PC-3 (cell line): ENCODE measurements around the gene MOB2. TPM values are rescaled to one million over a fixed set of nuclear protein-coding genes. Genes with fewer than 3 reads are reported as not detected.
"Not testable (repeated sequence)": the region's sequence is repeated elsewhere in the genome, so short reads cannot be mapped to it uniquely, and the experiment has no call there.

ENCODE experiments used
- ATAC-seq: fragments of 200-7000 bp; cut with Tn5 transposase; 2 replicates; pipeline ENCODE4 v1.9.1; 2020; ENCODE audit warnings: mild to moderate bottlenecking, moderate library complexity
- BruUV-seq: library from RNA; stranded (reverse); fragments of 400-500 nt; replicated peaks from 2 replicates; lab custom pipeline; 2021; lab: Mats Ljungman, UMichigan
- CTCF ChIA-PET: fragments of 300-600 bp; sonication (Branson Sonifier 250); formaldehyde crosslinking; loops from one replicate; lab custom pipeline; 2022; ENCODE audit warnings: antibody characterized with exemption; lab: Charles Lee
- POLR2A ChIA-PET: fragments of 300-600 bp; sonication (Branson Sonifier 250); formaldehyde crosslinking; loops from one replicate; lab custom pipeline; 2022; ENCODE audit warnings: antibody characterized with exemption; ENCODE audit not compliant: unreplicated experiment; lab: Charles Lee
- DNase-seq: peaks from one replicate; pipeline ENCODE4 v3.0.0-alpha.2; 2015
- H2AFZ ChIP-seq: fragments of 300-600 bp; sonication (generic); 2 replicates; pipeline ENCODE4 v1.6.0; 2016; ENCODE audit warnings: antibody characterized with exemption, low read length
- H3F3A ChIP-seq: fragments of 300-600 bp; sonication (generic); one replicate; pipeline ENCODE4 v1.6.0; 2017; ENCODE audit warnings: antibody characterized with exemption, low read length, control low read depth, mild to moderate bottlenecking; ENCODE audit not compliant: unreplicated experiment
- H3K27ac ChIP-seq: fragments of 300-600 bp; sonication (generic); 2 replicates; pipeline ENCODE4 v1.5.1; 2016; ENCODE audit warnings: mild to moderate bottlenecking, low read length
- H3K27me3 ChIP-seq: fragments of 300-600 bp; sonication (generic); 2 replicates; pipeline ENCODE4 v1.6.1; 2016; ENCODE audit warnings: low read length, mixed read lengths
- H3K36me3 ChIP-seq: fragments of 300-600 bp; sonication (generic); 2 replicates; pipeline ENCODE4 v1.6.1; 2016; ENCODE audit warnings: low read depth, mixed run types, low read length, mixed read lengths
- H3K4me1 ChIP-seq: fragments of 300-600 bp; sonication (generic); 2 replicates; pipeline ENCODE4 v1.5.1; 2016; ENCODE audit warnings: low read length; ENCODE audit not compliant: insufficient read depth
- H3K4me2 ChIP-seq: fragments of 300-600 bp; sonication (generic); 2 replicates; pipeline ENCODE4 v1.6.0; 2016; ENCODE audit warnings: low read length
- H3K4me3 ChIP-seq: fragments of 300-600 bp; sonication (generic); 2 replicates; pipeline ENCODE4 v1.5.1; 2016; ENCODE audit warnings: mild to moderate bottlenecking, low read length, mixed read lengths
- H3K79me2 ChIP-seq: fragments of 300-600 bp; sonication (generic); 2 replicates; pipeline ENCODE4 v1.6.1; 2017; ENCODE audit warnings: low read length, mixed read lengths
- H3K9ac ChIP-seq: fragments of 300-600 bp; sonication (generic); 2 replicates; pipeline ENCODE4 v1.6.0; 2016; ENCODE audit warnings: mild to moderate bottlenecking, low read length
- H3K9me2 ChIP-seq: fragments of 300-600 bp; sonication (generic); replicated peaks from 2 replicates; pipeline ENCODE4 v1.6.1; 2016; ENCODE audit warnings: mixed run types, low read length, mixed read lengths
- H3K9me3 ChIP-seq: fragments of 300-600 bp; sonication (generic); 2 replicates; pipeline ENCODE4 v1.6.1; 2016; ENCODE audit warnings: low read length, mixed read lengths
- H4K20me1 ChIP-seq: fragments of 300-600 bp; sonication (generic); 2 replicates; pipeline ENCODE4 v1.6.1; 2016; ENCODE audit warnings: low read length, mixed read lengths
- EZH2 ChIP-seq: fragments of 300-600 bp; sonication (generic); IDR thresholded peaks from one replicate; pipeline ENCODE4 v1.6.1; 2017; ENCODE audit warnings: antibody characterized with exemption, mild to moderate bottlenecking, low read length; ENCODE audit not compliant: unreplicated experiment
- EZH2phosphoT487 ChIP-seq: fragments of 300-600 bp; sonication (generic); IDR thresholded peaks from 2 replicates; pipeline ENCODE4 v1.6.1; 2018; ENCODE audit warnings: mild to moderate bottlenecking, antibody characterized with exemption, low read length, borderline replicate concordance
- intact Hi-C: fragments of 100-400 bp; cut with micrococcal nuclease; formaldehyde crosslinking; loops from 2 replicates; pipeline ENCODE4 v1.9.0; 2023
- total RNA-seq: library from RNA; depleted of rRNA; stranded (reverse); fragments of >200 nt; gene quantifications from 2 replicates; pipeline ENCODE4 v1.2.3, GENCODE V29; 2014
- TF ChIP-seq, protein P1 (sequence below): fragments of 300-600 bp; sonication (generic); conservative IDR thresholded peaks from 2 replicates; pipeline ENCODE4 v1.5.1; 2017; ENCODE audit warnings: antibody characterized with exemption, low read depth, mild to moderate bottlenecking, low read length

Gene MOB2
- total RNA-seq, 1 experiment from 2014 or later = 31.0 TPM

DNA sequence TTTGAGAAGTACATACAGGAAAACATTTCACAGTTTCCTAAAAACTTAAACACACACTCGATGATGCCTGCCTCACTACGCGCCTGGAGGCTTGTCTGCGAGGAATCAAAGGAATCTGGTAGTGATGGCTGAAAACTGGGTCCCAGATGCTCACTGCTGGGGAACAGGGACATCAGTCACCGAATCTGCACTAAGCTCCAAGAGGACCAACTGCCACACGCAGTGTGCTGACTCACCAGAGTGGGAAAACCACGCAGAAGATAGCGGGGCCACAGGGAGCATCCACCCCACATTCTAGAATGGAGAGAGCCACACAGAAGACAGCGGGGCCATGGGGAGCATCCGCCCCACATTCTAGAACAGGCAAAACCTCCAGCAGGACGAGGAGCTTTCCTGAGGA, 24.3 kb upstream of the MOB2 start:
- TF ChIP-seq, protein P1, sequence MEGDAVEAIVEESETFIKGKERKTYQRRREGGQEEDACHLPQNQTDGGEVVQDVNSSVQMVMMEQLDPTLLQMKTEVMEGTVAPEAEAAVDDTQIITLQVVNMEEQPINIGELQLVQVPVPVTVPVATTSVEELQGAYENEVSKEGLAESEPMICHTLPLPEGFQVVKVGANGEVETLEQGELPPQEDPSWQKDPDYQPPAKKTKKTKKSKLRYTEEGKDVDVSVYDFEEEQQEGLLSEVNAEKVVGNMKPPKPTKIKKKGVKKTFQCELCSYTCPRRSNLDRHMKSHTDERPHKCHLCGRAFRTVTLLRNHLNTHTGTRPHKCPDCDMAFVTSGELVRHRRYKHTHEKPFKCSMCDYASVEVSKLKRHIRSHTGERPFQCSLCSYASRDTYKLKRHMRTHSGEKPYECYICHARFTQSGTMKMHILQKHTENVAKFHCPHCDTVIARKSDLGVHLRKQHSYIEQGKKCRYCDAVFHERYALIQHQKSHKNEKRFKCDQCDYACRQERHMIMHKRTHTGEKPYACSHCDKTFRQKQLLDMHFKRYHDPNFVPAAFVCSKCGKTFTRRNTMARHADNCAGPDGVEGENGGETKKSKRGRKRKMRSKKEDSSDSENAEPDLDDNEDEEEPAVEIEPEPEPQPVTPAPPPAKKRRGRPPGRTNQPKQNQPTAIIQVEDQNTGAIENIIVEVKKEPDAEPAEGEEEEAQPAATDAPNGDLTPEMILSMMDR = no peak
- TF ChIP-seq EZH2 = no peak
- TF ChIP-seq EZH2phosphoT487 = no peak
- no TSS peak for BruUV-seq
- ChIA-PET CTCF (no interaction called here), POLR2A (no interaction called here)
- H3K4me2 ChIP-seq = no peak overlapping the region
- H3K9me2 ChIP-seq = no peaks in the 10 kb centered on the region
- no peaks in the 10 kb centered on the region for H3K36me3 ChIP-seq
- H3K4me3 ChIP-seq = no peak overlapping the region
- H3K9me3 ChIP-seq = no peaks in the 10 kb centered on the region
- peaks cover 3% of the 10 kb centered on the region; the same call in 1 of the 2 replicates for H3K4me1 ChIP-seq
- no peaks in the 10 kb centered on the region for H3K27me3 ChIP-seq
- no peak overlapping the region for H2AFZ ChIP-seq
- no peaks in the 10 kb centered on the region for H3F3A ChIP-seq
- peaks cover 30% of the 10 kb centered on the region; the same call in 1 of the 2 replicates for H4K20me1 ChIP-seq
- H3K9ac ChIP-seq = no peak overlapping the region
- DNase-seq = no peak
- ATAC-seq = no peak
- peaks cover 59% of the 10 kb centered on the region for H3K79me2 ChIP-seq
- intact Hi-C loops = loop anchor here (10.0 kb wide), 1 partner anchor 396 kb away; no protein-coding TSS in a partner anchor
- H3K27ac ChIP-seq = no peak overlapping the region

DNA sequence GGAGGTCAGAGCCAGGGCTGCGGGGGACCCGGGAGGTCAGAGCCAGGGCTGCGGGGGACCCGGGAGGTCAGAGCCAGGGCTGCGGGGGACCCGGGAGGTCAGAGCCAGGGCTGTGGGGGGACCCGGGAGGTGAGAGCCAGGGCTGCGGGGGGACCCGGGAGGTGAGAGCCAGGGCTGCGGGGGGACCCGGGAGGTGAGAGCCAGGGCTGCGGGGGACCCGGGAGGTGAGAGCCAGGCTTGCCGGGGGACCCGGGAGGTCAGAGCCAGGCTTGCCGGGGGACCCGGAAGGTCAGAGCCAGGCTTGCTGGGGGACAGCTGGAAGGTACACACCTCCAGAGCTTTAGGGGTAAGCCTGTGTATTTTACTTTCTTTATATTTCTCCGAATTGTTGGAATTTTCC, 23.8 kb upstream of the MOB2 start:
- H3K9me2 ChIP-seq, DNase-seq, H3K27ac ChIP-seq, H3K4me1 ChIP-seq, H3K36me3 ChIP-seq, H3K4me2 ChIP-seq, POLR2A ChIA-PET, H3K27me3 ChIP-seq, H3K4me3 ChIP-seq, H2AFZ ChIP-seq, BruUV-seq, H3K9me3 ChIP-seq, ATAC-seq, H3K9ac ChIP-seq, H3F3A ChIP-seq, CTCF ChIA-PET: not testable (repeated sequence)
- Histone ChIP-seq H4K20me1 (peaks cover 27% of the 10 kb centered on the region; the same call in 1 of the 2 replicates), H3K79me2 (peaks cover 54% of the 10 kb centered on the region)
- intact Hi-C loops = loop anchor here (10.0 kb wide), 1 partner anchor 396 kb away; no protein-coding TSS in a partner anchor

DNA sequence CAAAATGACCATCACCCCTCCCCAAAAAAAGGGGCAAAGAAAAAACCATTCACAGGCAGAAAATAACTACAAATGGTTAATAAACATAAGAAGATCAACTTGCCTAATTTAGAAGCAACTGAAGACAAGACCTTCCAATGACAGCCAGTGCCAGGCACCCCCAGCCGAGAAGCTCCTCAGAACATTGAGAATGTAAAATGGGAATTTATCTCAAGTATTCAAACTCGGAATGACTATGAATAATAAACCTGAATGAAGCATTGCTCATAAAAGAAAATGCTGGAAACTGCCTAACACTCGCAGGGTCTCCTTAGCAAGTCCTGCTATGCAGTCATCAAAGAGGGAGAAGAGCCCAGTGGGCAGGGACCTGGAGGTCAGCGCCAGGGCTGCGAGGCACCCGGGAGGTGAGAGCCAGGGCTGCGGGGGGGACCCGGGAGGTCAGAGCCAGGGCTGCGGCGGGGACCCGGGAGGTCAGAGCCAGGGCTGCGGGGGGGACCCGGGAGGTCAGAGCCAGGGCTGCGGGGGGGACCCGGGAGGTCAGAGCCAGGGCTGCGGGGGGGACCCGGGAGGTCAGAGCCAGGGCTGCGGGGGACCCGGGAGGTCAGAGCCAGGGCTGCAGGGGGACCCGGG, 23.2 kb upstream of the MOB2 start:
- no peaks in the 10 kb centered on the region for H3F3A ChIP-seq
- no peaks in the 10 kb centered on the region for H3K27me3 ChIP-seq
- H3K79me2 ChIP-seq = peaks cover 48% of the 10 kb centered on the region
- POLR2A ChIA-PET = no interaction called here
- intact Hi-C loops = loop anchor here (10.0 kb wide), 1 partner anchor 395 kb away; no protein-coding TSS in a partner anchor
- no peak overlapping the region for H3K4me2 ChIP-seq
- DNase-seq (no peak), ATAC-seq (no peak)
- BruUV-seq = no TSS peak
- H4K20me1 ChIP-seq = peaks cover 21% of the 10 kb centered on the region; the same call in 1 of the 2 replicates
- H3K9me3 ChIP-seq = no peaks in the 10 kb centered on the region
- no peak overlapping the region for H3K4me3 ChIP-seq
- no peak overlapping the region for H2AFZ ChIP-seq
- CTCF ChIA-PET = no interaction called here
- no peak overlapping the region for H3K9ac ChIP-seq
- no peaks in the 10 kb centered on the region for H3K4me1 ChIP-seq
- TF ChIP-seq EZH2 = no peak
- TF ChIP-seq EZH2phosphoT487 = no peak
- TF ChIP-seq, protein P1 = no peak
- H3K27ac ChIP-seq = no peak overlapping the region
- H3K36me3 ChIP-seq = no peaks in the 10 kb centered on the region
- no peaks in the 10 kb centered on the region for H3K9me2 ChIP-seq
